ENCODE results near the gene BLACAT1.
A peak's percentile ranks its signal among the peaks of the same experiment; 100 is the strongest.

Gene BLACAT1

GRCh38 chr1:205453466-205453865, 2.4 kb downstream of the BLACAT1 start:
- DNase-seq (ENCODE audit: low spot score): no peak

- no peak for DNase-seq (ENCODE audit: low spot score)
Observed at GRCh38 chr1:205452933-205453332, 2.9 kb downstream of the BLACAT1 start.

GRCh38 chr1:205452364-205452763, 3.5 kb downstream of the BLACAT1 start:
- DNase-seq (ENCODE audit: low spot score): no peak

GRCh38 chr1:205451759-205452164, 4.1 kb downstream of the BLACAT1 start:
- DNase-seq (ENCODE audit: low spot score): no peak

- no peak for DNase-seq (ENCODE audit: low spot score)
Observed at GRCh38 chr1:205451202-205451601, 4.6 kb downstream of the BLACAT1 start.

- DNase-seq (ENCODE audit: low spot score): no peak
Observed at GRCh38 chr1:205450448-205450847, 5.4 kb downstream of the BLACAT1 start.

GRCh38 chr1:205449750-205450443, 5.9 kb downstream of the BLACAT1 start:
- no peak for DNase-seq (ENCODE audit: low spot score)

GRCh38 chr1:205449254-205449749, 6.5 kb downstream of the BLACAT1 start:
- DNase-seq (ENCODE audit: low spot score): no peak

- DNase-seq (ENCODE audit: low spot score): no peak
Observed at GRCh38 chr1:205448540-205449253, 7.1 kb downstream of the BLACAT1 start.

- DNase-seq (ENCODE audit: low spot score): no peak
Observed at GRCh38 chr1:205447457-205448341, 8.1 kb downstream of the BLACAT1 start.

- DNase-seq (ENCODE audit: low spot score): no peak
Observed at GRCh38 chr1:205446828-205447227, 9.0 kb downstream of the BLACAT1 start.

GRCh38 chr1:205445646-205445935, 10.3 kb downstream of the BLACAT1 start:
- DNase-seq (ENCODE audit: low spot score): no peak

- DNase-seq (ENCODE audit: low spot score): no peak
Observed at GRCh38 chr1:205444931-205445645, 10.8 kb downstream of the BLACAT1 start.

GRCh38 chr1:205444300-205444930, 11.4 kb downstream of the BLACAT1 start:
- no peak for DNase-seq (ENCODE audit: low spot score)

- no peak for DNase-seq (ENCODE audit: low spot score)
Observed at GRCh38 chr1:205443585-205444299, 12.1 kb downstream of the BLACAT1 start.

GRCh38 chr1:205442051-205442725, 13.7 kb downstream of the BLACAT1 start:
- no peak for DNase-seq (ENCODE audit: low spot score)

- DNase-seq (ENCODE audit: low spot score): no peak
Observed at GRCh38 chr1:205441716-205442050, 14.2 kb downstream of the BLACAT1 start.

GRCh38 chr1:205441318-205441633, 14.6 kb downstream of the BLACAT1 start:
- no peak for DNase-seq (ENCODE audit: low spot score)

- peak; percentile 73 for DNase-seq (ENCODE audit: low spot score)
Observed at GRCh38 chr1:205440476-205441317, 15.1 kb downstream of the BLACAT1 start.

- DNase-seq (ENCODE audit: low spot score): no peak
Observed at GRCh38 chr1:205440121-205440475, 15.7 kb downstream of the BLACAT1 start.
